Activated naive CD8-positive, alpha-beta T cell treated with anti-CD3 and anti-CD28 coated beads, Interleukin-2, amount 50 U/mL, for 16 hours (primary cell): ENCODE measurements around the gene ARID1B.

ENCODE experiments used
- DNase-seq: peaks from one replicate; pipeline ENCODE4 v3.0.0-alpha.2; 2020; ENCODE audit warnings: low read depth, low spot score

ARID1B gene

DNA sequence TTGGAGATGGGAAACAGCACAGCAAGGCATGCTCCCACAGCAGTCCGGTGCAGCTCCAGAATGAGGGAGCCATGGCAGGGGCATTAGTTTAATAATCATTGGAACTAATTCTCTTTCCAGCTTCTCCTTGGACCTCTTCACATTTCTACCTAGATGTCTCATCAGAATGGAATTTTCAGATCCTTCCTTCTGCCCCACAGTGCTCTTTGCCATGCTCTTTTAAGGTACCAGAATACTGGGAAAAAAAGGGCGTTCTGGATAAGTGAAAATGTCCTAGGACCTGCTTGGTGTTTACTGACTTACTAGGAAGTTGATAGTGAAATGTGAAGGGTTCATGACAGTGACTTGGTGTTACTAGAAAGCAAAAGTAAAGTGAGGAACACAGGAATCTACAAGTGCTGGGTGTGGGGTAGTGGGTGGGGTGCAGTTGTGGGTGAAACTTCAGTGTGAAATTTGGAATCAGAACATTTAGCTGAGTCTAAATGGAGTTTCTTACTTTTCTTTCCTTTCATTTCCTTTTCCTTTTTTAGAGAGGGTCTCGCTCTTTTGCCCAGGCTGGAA, 207.1 kb downstream of the ARID1B start:
- DNase-seq, result peak; percentile 11

DNA sequence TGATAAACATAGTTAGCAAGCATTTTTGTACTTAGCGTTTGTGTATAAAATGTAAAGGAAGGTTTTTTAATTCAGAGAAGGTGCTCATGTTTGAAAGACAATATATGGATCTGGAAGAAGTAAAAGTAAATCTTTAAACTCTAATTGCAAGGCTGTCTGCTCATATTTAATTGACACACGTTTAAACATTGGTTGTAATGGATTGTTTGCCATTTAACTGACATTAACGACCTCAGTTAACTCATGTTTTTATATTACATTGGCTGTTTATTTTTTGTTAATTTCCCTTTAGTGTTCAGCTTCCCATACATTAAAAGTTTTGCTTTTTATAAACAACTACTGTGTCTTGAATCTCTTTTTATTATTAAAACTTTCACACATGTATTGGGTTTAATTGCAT, 208.1 kb downstream of the ARID1B start:
- no peak for DNase-seq

DNA sequence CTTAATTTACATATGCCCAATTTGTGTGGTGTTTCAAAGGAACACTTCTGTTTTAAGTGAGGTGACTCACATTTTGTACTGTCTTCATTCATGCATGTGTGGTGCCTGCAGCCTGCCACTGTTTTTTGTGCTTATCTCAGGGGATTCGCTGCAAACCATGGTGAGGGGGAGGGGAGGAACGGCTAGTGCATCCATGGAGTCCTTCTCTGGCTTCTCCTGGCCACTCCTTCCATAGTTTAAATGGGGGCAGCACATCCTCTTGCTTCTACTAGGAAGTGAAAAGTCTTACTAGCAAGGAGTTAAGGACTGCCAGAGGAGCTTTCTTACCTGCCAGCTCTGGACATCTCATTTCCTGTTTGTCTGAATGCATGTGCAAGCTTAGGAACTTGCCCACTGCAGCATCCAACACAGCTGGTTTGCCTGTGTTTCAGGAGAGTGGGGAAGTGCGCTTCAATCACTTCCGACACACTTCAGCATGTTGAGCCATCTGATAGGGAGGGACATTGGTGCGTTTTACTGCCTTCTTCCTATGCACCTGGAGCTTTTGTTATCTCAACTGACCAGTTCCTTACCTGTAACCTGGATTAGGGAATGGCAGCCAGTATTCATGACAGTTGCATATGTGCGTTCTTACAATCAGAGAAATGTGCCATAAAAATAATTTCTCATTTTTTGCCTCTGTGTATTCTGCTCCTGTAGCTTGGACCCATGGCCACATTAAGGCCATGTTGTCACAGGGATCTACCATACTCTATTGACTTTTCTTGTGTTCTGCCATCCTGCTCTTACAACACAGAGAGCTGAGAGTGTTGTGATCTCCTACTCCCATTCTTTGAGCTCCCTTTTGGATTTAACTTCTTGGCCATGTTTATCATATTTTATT, 211.3 kb downstream of the ARID1B start:
- DNase-seq, result no peak

DNA sequence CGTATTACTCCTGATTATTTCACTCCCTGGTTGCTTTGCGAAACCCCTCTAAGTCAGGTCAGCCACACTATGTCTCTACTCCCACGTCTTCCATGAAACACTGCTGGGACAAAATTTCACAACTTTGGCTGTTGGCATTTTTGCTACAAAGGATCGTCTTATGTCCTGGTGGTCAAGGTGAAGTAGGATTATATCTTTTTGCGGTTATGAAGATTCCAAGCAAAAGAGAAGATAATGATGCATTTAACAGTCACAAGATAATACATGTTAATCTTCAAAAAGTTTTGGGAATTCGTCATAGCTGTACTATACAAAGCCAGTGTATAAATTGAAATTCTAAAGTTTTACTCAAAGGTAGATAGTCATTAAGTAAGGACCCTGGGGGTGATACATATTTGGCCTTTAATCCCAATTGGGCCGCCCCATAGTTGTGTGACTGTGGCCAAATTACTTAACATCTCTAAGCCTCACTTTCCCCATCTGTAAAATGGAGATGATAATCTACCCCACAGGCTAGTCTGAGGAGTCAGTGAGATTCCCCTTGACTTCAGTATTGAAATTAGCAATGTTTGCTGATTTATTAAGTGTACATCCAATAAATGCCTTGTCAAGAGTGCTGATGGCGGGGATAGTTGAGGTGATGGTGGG, 212.1 kb downstream of the ARID1B start:
- no peak for DNase-seq

DNA sequence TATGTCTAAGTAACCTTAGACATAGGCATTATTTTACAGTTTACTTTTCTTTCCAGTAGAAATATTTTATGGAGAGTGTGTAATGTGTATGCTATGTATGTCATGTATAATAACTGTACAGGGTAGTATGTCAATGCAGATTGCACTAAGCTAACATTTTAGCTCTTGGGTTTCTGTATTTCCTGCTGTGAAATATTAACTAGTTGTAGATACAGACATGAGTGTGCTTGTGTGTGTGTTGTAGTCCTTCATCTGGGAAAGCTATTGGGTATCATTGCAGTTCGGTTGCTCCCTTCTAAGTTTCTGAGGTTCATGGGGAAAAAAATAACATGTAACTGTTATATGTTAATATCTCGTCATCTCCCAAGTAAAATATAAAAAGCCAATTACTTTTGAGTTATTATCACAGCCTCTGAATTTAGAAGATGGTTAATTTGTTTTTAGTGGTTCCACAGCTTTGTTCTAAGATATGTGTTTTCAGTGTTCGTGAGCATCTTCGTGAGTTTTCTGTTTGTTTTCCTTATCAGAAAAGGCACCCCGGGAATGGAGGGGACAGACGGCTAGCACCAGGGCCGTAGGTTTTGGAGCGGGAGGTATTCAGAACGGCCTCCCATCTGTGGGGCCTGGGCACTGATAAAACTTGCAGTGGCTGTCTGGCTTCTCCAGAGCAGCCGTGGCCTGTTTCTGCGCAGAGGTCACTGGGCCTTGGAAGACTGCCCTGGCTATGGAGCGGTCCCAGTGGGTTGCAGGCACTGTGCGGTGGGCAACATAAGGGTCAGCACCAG, 215.0 kb downstream of the ARID1B start:
- no peak for DNase-seq

DNA sequence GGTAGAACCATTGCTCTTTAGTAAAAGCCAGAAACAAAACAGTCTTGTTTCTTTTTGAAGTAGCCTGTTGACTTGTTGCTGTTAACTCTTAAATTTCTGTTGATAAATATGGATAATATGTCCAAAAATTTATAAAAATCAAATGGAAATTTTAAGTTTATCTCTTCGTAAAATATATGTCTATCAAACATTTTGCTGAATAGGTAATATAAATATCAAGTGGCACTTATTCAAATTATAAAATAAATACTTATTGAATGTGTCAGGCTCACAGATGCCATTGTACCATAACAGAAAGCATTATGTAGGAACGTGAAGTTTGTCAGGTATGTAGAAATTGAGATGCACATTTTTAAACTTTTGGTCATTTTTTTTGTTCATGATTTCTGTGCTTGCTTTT, 216.5 kb downstream of the ARID1B start:
- no peak for DNase-seq

DNA sequence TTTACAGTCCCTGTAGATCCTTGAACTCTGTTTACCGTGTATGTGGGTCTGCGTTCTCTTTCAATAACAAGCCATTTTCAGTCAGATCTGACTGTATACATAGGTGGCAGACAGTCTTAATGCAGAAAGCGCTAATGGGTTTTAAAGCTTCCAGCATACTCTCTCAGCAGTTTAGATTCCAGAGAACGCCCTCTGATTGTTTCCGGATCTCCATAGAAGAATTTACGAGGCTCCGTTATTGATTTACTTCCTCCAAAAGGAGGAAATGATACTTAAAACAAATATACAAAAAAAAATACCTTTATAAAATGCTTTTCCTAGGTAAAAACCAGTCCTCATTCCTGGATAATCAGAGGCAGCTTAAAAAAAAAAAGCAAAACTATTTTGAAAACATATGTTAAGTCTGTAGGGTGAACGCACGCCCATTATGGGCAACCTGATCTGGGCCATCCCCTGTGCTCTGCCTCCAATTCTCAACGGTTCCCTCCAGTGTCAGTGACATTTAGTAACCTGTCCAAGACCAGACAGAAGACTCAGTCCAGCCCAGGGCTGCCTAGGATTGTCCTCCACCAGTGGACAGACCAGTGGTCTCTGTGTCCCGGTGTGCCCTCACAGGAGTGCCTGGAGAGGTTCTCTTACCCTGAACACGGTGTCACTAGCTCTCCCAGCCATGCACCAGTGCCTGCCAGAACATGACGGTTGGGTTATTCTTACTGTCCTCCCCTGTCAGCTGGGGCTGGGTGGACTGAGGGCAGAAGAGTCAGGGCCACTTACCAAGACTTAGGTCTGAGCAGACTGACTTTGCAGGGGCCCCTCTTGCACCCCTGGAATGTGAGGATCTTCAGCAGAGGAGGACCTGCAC, 217.3 kb downstream of the ARID1B start:
- DNase-seq, result no peak

DNA sequence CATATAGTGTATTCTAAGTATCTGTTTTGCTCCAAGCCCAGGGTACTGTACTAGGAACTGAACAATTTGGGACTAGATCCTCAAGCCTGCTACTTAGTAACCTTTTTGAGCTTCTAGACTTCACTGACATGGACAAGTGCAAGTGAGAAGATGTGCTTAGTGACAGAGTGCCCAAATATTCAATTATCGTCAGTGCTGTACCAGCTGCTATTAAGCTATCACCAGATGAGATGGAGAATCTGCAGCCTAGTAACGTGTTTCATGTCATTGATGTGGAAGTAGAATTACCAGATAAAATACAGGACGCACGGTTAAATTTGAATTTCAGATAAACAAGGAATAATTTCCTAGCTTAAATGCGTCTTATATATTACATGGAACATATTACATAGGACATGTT, 218.3 kb downstream of the ARID1B start:
- no peak for DNase-seq

DNA sequence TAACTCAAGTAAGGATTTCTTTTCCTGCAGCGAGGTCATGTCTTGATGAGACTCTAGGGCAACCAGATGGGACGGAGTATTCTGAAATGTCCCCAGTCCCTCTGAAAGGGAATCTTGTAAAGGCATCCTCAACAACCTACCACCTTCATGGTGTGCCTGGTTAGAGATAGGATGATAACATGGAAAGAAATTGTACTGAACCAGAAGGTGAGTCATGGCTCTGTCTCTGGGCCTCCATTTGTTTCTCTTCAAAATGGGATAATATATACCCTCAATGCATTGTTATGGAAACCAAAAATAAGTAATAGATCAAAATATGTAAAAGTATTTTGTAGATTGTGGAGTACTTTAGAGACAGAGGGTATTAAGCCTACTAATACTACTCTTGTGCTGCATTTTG, 219.1 kb downstream of the ARID1B start:
- no peak for DNase-seq

DNA sequence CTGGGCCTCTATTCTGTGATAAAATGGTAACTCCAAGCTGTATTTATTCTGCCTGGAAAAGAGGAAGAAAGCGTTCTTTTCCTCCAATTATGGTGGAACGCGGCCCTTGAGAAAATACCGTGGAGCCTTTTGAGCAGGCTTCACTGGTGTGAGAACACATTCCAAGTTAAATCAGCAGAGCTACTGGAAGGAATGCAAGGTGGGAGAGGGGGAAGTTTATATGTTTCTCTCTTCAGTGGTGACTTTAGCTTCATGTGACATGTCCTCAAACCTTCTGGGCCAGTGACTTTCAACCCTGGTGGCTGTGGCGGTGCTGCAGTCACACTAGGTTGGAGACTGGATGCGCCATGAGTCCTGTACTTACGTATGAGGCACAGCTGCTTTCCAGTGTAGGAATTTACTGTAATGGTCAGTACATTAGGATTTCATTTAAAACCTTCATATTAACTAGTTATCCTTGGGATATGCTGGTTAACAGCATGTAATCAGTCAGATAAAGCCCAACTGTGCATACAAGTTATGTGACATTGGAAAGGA, 221.7 kb downstream of the ARID1B start:
- DNase-seq, result no peak

DNA sequence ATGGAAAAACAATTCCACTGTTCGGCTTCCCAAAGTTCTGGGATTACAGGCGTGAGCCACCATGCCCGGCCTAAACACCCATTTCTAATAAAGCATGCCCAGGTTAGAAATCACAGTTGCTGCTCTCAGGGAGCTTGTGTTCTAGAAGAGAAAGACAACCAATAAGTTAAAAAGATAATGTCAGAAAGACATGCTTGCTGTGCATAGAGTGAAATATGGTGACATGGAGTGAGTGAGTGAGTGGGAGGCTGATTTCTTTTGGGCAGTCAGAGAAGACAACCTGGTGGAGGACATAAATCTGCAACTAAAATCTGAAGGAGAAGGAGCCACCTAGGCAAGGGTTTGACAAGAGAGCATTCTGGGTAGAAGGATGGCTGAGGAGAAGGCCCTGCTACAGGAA, 222.6 kb downstream of the ARID1B start:
- DNase-seq, result no peak

DNA sequence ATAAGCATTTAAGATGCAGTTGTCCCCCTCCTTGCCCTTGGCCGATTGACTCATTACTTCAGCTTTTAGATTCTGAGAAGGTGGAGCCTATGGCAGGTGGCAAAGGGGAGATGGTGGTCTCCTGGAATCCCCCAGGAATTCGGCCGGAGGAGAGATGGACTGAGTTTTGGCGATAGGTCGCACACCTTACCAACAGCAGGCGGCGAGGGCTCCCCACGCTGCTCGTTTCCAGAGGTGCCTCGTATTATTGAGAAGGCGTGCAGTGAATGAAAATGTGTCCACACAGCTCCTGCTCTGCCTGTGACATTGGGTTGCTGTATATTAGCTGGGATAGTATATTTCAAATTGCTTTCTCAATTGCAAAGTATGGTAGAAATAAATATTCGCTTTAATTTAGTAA, 224.5 kb downstream of the ARID1B start:
- no peak for DNase-seq

DNA sequence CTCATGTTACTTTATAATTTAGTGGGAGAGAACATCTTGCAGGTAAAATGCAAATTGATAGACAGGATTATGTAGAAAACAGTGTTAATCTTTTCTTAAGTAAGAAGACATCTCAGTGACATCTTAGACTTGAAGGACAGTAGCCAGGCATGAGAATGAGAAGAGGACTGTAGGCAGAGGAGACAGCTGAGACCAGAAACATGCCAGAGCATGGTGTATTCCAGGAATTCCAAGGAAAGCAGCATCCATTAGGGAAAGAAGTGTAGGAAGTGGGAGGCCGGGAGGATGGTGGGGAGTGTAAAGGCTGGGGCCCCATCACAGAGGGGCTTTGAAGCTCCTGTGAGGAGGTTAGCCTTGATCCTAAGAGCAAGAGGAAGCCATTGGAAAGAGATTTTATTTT, 225.6 kb downstream of the ARID1B start:
- no peak for DNase-seq

DNA sequence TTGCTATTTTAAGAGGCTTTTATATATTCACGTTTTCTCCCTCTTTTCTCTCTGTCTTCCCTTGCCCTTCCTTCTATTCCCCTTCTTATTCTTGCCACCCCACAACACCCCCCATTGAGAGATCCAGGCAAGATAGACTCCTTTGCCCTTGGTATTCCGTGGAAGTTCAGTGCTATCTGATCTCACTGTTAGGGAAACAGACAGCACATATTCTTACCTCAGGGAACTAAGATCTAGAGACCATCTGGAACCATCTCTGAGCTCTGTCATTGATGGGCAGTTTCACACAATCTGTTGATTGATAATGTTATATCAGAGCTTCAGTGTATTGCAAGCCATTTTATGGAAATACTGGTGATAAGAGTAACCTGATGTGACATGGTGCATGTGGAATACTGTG, 228.8 kb downstream of the ARID1B start:
- DNase-seq, result no peak

DNA sequence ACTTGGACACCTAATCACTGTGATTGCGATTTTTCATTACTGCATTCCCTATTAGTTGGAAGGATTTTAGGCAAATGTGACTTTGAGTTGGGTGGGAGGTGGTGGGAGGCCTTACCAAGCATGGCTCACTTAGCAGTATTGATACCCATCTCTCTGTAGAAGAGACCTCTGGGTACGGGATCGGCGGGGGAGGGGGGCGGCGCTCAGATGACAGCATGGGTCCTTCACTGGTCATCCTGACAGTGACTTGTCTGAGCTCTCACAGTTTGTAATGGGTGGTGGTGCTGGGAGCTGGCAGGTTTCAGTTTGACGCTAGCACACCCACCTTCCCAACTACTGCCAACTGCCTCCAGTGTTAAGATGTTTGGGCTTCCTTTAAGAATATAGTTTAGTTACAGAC, 231.4 kb downstream of the ARID1B start:
- DNase-seq, result no peak

DNA sequence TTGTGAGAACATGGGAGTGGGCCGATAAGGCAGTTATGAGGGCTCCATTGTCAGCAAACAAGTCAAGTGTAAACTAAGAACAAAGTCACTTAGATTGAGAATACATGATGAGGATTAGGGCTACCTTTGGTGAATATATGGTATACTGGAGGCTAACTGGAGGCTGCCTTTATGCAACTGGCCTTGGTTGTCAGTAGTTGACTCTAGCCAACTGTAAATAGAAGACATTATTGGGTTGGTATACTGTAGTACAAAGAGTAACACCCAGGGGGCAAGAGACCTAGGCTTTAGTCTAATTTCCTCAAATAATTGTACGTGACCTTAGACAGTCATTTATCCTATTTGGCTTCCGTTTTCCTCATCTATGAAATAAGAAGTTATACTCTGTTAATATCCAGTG, 235.2 kb downstream of the ARID1B start:
- no peak for DNase-seq

DNA sequence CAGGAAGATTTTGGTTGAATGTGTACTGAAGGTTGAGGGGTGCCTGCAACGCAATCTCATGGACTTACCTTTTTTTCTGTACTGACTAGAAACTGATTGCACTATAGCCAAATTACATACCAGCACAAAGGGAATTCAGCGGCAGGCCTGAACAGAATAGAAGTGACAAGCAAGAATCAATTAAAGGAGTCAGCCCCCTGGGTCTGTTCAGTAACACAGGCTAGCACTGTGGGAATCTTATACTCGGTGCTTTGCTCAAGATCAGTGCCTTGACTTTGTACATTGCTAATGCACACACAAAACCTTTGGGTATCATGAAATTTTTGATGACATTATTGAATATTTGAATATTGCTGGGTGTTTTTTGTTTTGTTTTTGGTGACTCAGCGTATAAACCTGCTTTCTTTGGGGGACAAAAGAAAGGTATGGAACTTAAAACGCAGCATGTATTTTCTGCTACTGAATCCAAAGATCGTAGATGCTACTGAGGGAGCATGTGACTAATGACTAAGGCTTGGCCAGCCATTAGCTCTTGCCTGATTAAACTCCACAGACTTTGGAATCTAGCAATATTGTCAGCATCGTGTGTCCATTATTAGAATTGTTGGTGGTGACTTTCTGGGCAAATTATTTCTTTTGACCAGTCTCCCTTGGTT, 236.6 kb downstream of the ARID1B start:
- no peak for DNase-seq

DNA sequence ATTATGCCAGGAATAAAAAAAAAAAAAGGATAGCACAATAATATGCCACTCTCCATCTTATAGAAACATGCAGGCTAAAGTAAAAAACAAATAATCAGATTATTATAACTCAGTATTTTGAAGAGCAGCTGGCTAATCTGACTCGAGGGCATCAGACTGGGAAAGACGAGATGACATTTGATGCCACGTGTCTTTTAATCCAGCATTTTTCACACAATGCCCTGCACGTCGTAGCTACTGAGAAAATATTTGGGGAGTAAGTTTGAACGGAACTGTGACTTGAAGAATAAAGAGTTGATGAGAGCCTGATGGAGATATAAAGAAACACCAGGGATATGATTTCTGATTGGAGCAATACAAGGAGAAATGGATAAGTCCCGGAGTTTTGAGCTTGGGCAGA, 237.7 kb downstream of the ARID1B start:
- DNase-seq, result no peak

DNA sequence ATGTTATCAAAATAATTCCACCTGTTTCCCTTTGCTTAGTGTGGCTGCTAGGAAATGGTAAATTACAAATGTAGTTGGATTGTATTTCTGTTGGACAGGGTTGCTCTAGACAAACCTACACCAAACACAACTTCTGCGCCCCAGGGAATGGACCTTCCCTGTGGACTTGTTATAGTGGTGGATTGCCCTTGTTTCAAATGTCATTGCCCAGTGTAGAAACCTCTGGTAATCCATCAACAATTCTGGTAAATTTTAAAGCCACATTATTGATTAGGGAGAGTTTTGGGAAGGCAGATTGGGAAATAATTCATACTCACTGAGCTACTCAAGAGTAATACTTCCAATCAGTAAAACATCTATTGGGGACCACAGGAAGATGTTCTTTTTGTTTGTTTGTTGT, 239.8 kb downstream of the ARID1B start:
- no peak for DNase-seq

DNA sequence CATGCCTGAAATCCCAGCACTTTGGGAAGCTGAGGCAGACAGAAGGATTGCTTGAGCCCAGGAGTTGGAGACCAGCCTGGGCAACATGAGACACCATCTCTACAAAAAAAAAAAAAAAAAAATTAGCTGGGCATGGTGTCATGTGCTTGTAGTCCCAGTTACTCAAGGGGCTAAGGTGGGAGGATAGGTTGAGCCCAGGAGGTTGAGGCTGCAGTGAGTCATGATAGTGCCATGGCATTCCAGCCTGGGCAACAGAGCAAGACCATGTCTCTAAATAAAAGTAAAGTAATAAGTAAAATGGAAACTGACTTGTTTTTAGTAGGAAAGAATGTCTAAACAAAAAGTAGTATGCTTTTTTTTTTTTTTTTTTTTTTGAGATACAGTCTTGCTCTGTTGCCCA, 240.7 kb downstream of the ARID1B start:
- DNase-seq, result no peak
